Effector memory CD4-positive, alpha-beta T cell (primary cell): Measurements from ENCODE around the gene BLCAP.
"Not testable (repeated sequence)": the region's sequence is repeated elsewhere in the genome, so short reads cannot be mapped to it uniquely, and the experiment has no call there.

ENCODE experiments used
- DNase-seq, 3 donors: peaks; one replicate each; pipeline ENCODE4 v3.0.0-alpha.2; 2020
- H3K27ac ChIP-seq: 2 replicates; pipeline ENCODE4 v1.7.0; 2013; ENCODE audit warnings: mild to moderate bottlenecking, low read length, moderate library complexity; ENCODE audit not compliant: insufficient read depth, poor library complexity, severe bottlenecking
- H3K27me3 ChIP-seq: replicated peaks from 2 replicates; pipeline ENCODE4 v1.7.0; 2013; ENCODE audit warnings: mild to moderate bottlenecking, low read length; ENCODE audit not compliant: insufficient read depth, control insufficient read depth, poor library complexity, severe bottlenecking
- H3K36me3 ChIP-seq: 2 replicates; pipeline ENCODE4 v1.7.0; 2013; ENCODE audit warnings: mild to moderate bottlenecking, low read length, moderate library complexity; ENCODE audit not compliant: control insufficient read depth, insufficient read depth
- H3K4me1 ChIP-seq: 2 replicates; pipeline ENCODE4 v1.7.0; 2013; ENCODE audit warnings: low read length, mild to moderate bottlenecking; ENCODE audit not compliant: control insufficient read depth, insufficient read depth, poor library complexity, severe bottlenecking
- H3K4me3 ChIP-seq: 2 replicates; pipeline ENCODE4 v1.7.0; 2013; ENCODE audit warnings: low read length, low read depth, mild to moderate bottlenecking; ENCODE audit not compliant: insufficient read depth, poor library complexity, severe bottlenecking
- H3K9me3 ChIP-seq: 2 replicates; pipeline ENCODE4 v1.7.0; 2013; ENCODE audit warnings: mild to moderate bottlenecking, low read length, moderate library complexity; ENCODE audit not compliant: control insufficient read depth

The BLCAP gene

DNA sequence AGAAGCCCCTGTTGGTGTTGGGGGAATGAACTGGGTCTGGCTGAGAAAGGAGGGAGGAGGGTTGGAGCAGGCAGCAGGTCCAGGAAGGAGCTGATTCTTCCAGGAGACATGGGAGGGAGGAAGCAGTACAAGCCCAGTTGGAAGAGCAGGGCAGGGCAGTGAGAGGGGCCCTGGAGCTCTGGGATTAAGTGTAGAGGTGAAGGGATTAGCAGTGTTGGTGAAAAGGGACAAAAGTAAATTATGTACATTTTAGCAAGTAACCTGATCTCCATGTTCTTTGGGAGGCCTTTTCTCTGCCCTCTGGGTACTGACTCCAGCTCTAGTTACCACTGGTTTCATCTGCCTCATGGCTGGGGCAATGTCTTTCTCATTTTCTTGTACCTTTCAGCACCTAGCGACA lies 41.5 kb downstream of the BLCAP start:
- DNase-seq, H3K27me3 ChIP-seq, H3K4me1 ChIP-seq, H3K27ac ChIP-seq, H3K36me3 ChIP-seq, H3K4me3 ChIP-seq, H3K9me3 ChIP-seq: not testable (repeated sequence)

- no peaks in the 10 kb centered on the region for H3K4me1 ChIP-seq
- no peak for DNase-seq
- no peaks in the 10 kb centered on the region for H3K9me3 ChIP-seq
- H3K27ac ChIP-seq: no peak overlapping the region
- H3K27me3 ChIP-seq: peaks cover 5% of the 10 kb centered on the region
- H3K4me3 ChIP-seq: no peak overlapping the region
- no peaks in the 10 kb centered on the region for H3K36me3 ChIP-seq
Observed at GRCh38 chr20:37484331-37484730, 43.3 kb downstream of the BLCAP start.

GRCh38 chr20:37481610-37482009 lies 46.1 kb downstream of the BLCAP start:
- no peak for DNase-seq
- Histone ChIP-seq H3K27me3 (peaks cover 6% of the 10 kb centered on the region), H3K27ac (no peak overlapping the region), H3K4me3 (no peak overlapping the region), H3K9me3 (no peaks in the 10 kb centered on the region), H3K4me1 (no peaks in the 10 kb centered on the region), H3K36me3 (no peaks in the 10 kb centered on the region)

DNA sequence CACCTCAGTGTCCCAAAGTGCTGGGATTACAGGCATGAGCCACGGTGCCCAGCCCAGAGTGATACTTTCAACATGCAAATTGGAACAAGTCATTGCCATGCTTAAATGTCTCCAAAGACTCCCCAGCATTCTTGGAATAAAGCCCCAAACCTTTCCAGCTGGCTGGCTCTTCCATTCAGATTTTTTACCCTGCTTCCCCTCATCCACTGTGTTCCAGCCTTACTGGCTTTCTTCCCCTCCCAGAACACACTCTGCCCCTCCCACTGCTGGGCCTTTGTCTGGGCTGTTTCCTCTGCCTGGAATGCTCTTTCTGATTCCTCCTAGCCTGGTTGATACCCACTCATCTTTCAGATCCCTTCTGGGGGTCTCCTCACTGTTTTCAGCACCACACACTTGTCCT lies 46.8 kb downstream of the BLCAP start:
- Histone ChIP-seq H3K27ac (no peak overlapping the region), H3K9me3 (no peaks in the 10 kb centered on the region), H3K27me3 (peaks cover 6% of the 10 kb centered on the region), H3K36me3 (no peaks in the 10 kb centered on the region), H3K4me1 (no peaks in the 10 kb centered on the region), H3K4me3 (no peak overlapping the region)
- DNase-seq: no peak

- no peaks in the 10 kb centered on the region for H3K9me3 ChIP-seq
- H3K27ac ChIP-seq: no peak overlapping the region
- no peaks in the 10 kb centered on the region for H3K4me1 ChIP-seq
- no peak for DNase-seq
- H3K27me3 ChIP-seq: peaks cover 6% of the 10 kb centered on the region
- H3K4me3 ChIP-seq: no peak overlapping the region
- no peaks in the 10 kb centered on the region for H3K36me3 ChIP-seq
Observed at GRCh38 chr20:37479925-37480691, 47.6 kb downstream of the BLCAP start.

DNA sequence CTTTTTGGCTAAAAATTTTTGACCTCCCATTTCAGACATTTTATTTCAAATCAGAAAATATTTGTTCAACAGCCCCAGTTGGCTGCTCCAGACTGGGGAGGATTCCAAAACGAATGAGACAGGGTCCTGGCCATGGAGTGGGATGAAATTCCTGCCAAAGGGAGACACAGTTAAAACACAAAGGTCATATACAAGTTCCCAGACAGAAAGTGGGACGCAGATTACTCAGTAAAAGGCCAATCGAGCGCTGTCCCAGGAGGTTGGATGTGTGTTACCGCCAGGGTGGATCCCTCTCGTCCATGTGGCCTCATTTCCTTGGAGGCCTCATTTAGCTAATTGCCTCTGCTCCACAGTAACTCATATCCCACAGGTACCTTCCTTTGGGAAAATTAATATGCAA lies 48.4 kb downstream of the BLCAP start:
- H3K27me3 ChIP-seq: peaks cover 6% of the 10 kb centered on the region
- no peaks in the 10 kb centered on the region for H3K36me3 ChIP-seq
- H3K27ac ChIP-seq: no peak overlapping the region
- H3K4me3 ChIP-seq: no peak overlapping the region
- no peaks in the 10 kb centered on the region for H3K9me3 ChIP-seq
- H3K4me1 ChIP-seq: no peaks in the 10 kb centered on the region
- no peak for DNase-seq

DNA sequence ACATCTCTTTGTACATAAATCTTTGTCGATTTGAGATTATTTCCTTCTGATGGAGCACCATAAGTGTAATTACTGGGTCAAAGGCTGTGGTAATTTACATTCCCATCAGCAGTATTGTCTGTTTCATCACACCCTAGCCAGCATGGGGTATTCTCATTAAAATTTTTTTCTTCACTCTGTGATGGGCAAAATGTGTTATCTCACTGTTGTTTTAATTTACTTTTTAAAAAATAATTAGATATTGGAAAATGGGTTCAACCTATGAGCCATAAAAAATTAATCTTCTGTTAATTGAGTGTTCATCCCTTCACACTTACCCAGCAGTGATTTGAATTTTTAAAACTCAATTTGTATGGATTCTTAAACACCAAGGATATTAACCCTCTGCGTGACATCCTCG lies 50.6 kb downstream of the BLCAP start:
- Histone ChIP-seq H3K27me3 (peaks cover 6% of the 10 kb centered on the region), H3K36me3 (no peaks in the 10 kb centered on the region), H3K27ac (no peak overlapping the region), H3K4me1 (no peaks in the 10 kb centered on the region), H3K4me3 (no peak overlapping the region), H3K9me3 (no peaks in the 10 kb centered on the region)
- DNase-seq: no peak

GRCh38 chr20:37475252-37475651 lies 52.4 kb downstream of the BLCAP start:
- H3K4me1 ChIP-seq: no peaks in the 10 kb centered on the region
- no peak for DNase-seq

GRCh38 chr20:37474386-37474785 lies 53.3 kb downstream of the BLCAP start:
- no peak overlapping the region for H3K4me3 ChIP-seq
- H3K27me3 ChIP-seq: peaks cover 2% of the 10 kb centered on the region
- no peak for DNase-seq

More at GRCh38 chr20:37475252-37475651, 52.4 kb downstream of the BLCAP start:
- H3K27ac ChIP-seq: no peak overlapping the region
- no peaks in the 10 kb centered on the region for H3K36me3 ChIP-seq
- peaks cover 6% of the 10 kb centered on the region for H3K27me3 ChIP-seq
- H3K9me3 ChIP-seq: no peaks in the 10 kb centered on the region
- no peak overlapping the region for H3K4me3 ChIP-seq

DNA sequence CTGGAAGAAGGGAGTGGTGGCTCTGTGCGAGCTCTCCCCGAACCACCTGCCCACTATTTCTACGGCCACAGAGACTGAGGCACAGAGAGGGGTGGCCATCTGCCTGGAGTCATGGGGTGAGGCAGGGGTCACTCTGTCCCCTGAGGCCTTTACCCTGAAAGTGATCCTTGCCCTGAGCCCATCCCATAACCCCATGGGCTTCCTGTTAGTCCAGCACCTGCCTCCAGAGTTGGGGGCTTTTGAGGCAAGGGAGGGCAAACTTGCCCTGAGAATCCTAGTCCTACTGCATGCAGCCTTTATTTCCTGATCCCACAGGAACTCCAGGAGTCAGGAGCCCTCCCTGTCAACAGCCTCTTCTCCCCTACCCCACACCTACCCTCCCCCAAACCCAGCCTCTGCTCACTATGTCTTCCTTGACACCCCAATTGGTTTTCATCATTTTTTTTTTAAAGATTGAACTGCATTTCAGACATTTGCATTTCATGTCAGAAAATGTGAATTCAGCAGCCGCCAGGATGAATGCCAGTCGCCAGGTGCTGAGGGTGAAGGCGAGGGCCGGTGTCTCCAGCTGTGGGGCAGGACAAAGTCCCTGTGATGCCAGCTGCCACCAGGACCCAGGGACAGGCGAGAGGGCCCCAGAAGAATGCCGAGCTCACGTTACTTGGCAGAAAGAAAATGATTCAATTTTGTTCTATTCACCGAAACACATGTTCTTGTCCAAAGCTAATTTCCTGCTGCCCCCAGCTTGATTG lies 54.3 kb downstream of the BLCAP start:
- DNase-seq: no peak
- H3K36me3 ChIP-seq: no peaks in the 10 kb centered on the region
- no peak overlapping the region for H3K4me3 ChIP-seq
- no peak overlapping the region for H3K27ac ChIP-seq
- no peaks in the 10 kb centered on the region for H3K27me3 ChIP-seq
- H3K4me1 ChIP-seq: no peaks in the 10 kb centered on the region
- H3K9me3 ChIP-seq: no peaks in the 10 kb centered on the region

More at GRCh38 chr20:37474386-37474785, 53.3 kb downstream of the BLCAP start:
- Histone ChIP-seq H3K27ac (no peak overlapping the region), H3K36me3 (no peaks in the 10 kb centered on the region), H3K4me1 (no peaks in the 10 kb centered on the region), H3K9me3 (no peaks in the 10 kb centered on the region)
